Hematopoietic multipotent progenitor cell treated with erythropoietin and hydrocortisone succinate and interleukin-3 and kit ligand, for 15 days (in vitro differentiated cells): ENCODE data around the gene VWC2L.

Source experiments
- DNase-seq: peaks from one replicate; pipeline ENCODE4 v3.0.0-alpha.2; 2015; ENCODE audit warnings: low spot score

VWC2L gene

GRCh38 chr2:214410918-214411554 is at the start of gene VWC2L:
Gene VWC2L (plus strand): TSS chr2:214411054. CDS start chr2:214414194, 3,140 bp downstream.
- no peak for DNase-seq

GRCh38 chr2:214361116-214361515 is 49.7 kb upstream of the VWC2L start:
- no peak for DNase-seq

GRCh38 chr2:214365549-214365948 is 45.3 kb upstream of the VWC2L start:
- no peak for DNase-seq

- DNase-seq: no peak
Observed at GRCh38 chr2:214367171-214367570, 43.7 kb upstream of the VWC2L start.

GRCh38 chr2:214376618-214377285 is 34.1 kb upstream of the VWC2L start:
- no peak for DNase-seq

GRCh38 chr2:214377286-214377624 is 33.6 kb upstream of the VWC2L start:
- DNase-seq: no peak

- DNase-seq: no peak
Observed at GRCh38 chr2:214378455-214379103, 32.3 kb upstream of the VWC2L start.

- DNase-seq: no peak
Observed at GRCh38 chr2:214379227-214379626, 31.6 kb upstream of the VWC2L start.

GRCh38 chr2:214380681-214381080 is 30.2 kb upstream of the VWC2L start:
- DNase-seq: no peak

GRCh38 chr2:214382229-214382628 is 28.6 kb upstream of the VWC2L start:
- no peak for DNase-seq

- no peak for DNase-seq
Observed at GRCh38 chr2:214386720-214387119, 24.1 kb upstream of the VWC2L start.

GRCh38 chr2:214389334-214389733 is 21.5 kb upstream of the VWC2L start:
- DNase-seq: no peak

GRCh38 chr2:214393796-214394195 is 17.1 kb upstream of the VWC2L start:
- no peak for DNase-seq

- DNase-seq: no peak
Observed at GRCh38 chr2:214395040-214395439, 15.8 kb upstream of the VWC2L start.

- DNase-seq: no peak
Observed at GRCh38 chr2:214401580-214401979, 9.3 kb upstream of the VWC2L start.

GRCh38 chr2:214410128-214410775 is 602 bp upstream of the VWC2L start:
- DNase-seq: no peak

GRCh38 chr2:214412679-214413078 is 1.8 kb downstream of the VWC2L start:
- DNase-seq: no peak

- DNase-seq: no peak
Observed at GRCh38 chr2:214436470-214436869, 25.6 kb downstream of the VWC2L start.

- DNase-seq: no peak
Observed at GRCh38 chr2:214450118-214450894, 39.5 kb downstream of the VWC2L start.

GRCh38 chr2:214451516-214452275 is 40.8 kb downstream of the VWC2L start:
- no peak for DNase-seq

GRCh38 chr2:214465363-214466146 is 54.7 kb downstream of the VWC2L start:
- no peak for DNase-seq
